Breast epithelium (tissue), 3 donors: ENCODE measurements around the gene WTIP.

Experiments used
- CTCF ChIP-seq, 3 donors: fragments of 450-650 bp; IDR thresholded peaks; one replicate each; pipeline ENCODE4 v1.5.1; 2016 to 2017; ENCODE audit warnings: antibody characterized with exemption in 3 of 3, mild to moderate bottlenecking in 3 of 3, moderate library complexity in 3 of 3
- POLR2A ChIP-seq: fragments of 450-650 bp; IDR thresholded peaks from one replicate; pipeline ENCODE4 v1.6.1; 2016; ENCODE audit warnings: antibody characterized with exemption, mild to moderate bottlenecking, moderate library complexity

DNA sequence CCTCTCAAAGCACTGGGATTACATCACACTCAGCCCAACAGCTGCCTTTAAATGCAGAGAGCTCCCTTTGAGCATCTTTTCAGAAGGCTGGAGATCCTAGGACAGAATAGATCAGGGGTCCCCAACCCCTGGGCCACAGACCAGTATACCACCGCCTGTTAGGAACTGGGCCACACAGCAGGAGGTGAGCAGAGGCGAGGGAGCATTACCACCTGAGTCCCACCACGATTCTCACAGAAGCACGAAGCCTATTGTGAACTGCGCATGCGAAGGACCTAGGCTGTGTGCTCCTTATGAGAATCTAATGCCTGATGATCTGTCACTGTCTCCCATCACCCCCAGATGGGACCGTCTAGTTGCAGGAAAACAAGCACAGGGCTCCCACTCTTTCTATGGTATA lies 2.2 kb upstream of the WTIP start:
- TF ChIP-seq POLR2A (no peak), CTCF (IDR thresholded peaks at IDR 0.05) (no peak)
